D721Med (cell line): ENCODE results near the gene MBOAT1.
"Not testable (repeated sequence)": the region's sequence is repeated elsewhere in the genome, so short reads cannot be mapped to it uniquely, and the experiment has no call there.

ENCODE experiments used
- DNase-seq: peaks from one replicate; pipeline ENCODE4 v3.0.0; 2011; ENCODE audit warnings: low spot score; ENCODE audit not compliant: insufficient read length
- FAIRE-seq: peaks from 2 replicates; lab custom pipeline; 2011; peaks lifted over from hg19 to GRCh38; lab: Jason Lieb, UNC
- CTCF ChIP-seq: IDR thresholded peaks from 2 replicates; pipeline ENCODE4 v1.5.1; 2012; ENCODE audit warnings: mild to moderate bottlenecking, control low read depth; ENCODE audit not compliant: insufficient read depth; ENCODE audit errors: missing control alignments

Gene MBOAT1

GRCh38 chr6:20148433-20148832 lies 63.8 kb downstream of the MBOAT1 start:
- no peak for FAIRE-seq
- DNase-seq = no peak
- no peak for TF ChIP-seq CTCF

- no peak for DNase-seq
- no peak for FAIRE-seq
- TF ChIP-seq CTCF = no peak
Observed at GRCh38 chr6:20147469-20147868, 64.8 kb downstream of the MBOAT1 start.

GRCh38 chr6:20146831-20147230 lies 65.4 kb downstream of the MBOAT1 start:
- not testable (repeated sequence) for FAIRE-seq, DNase-seq

- no peak for FAIRE-seq
- no peak for DNase-seq
- no peak for TF ChIP-seq CTCF
Observed at GRCh38 chr6:20146291-20146690, 66.0 kb downstream of the MBOAT1 start.

GRCh38 chr6:20142866-20143265 lies 69.4 kb downstream of the MBOAT1 start:
- no peak for TF ChIP-seq CTCF
- DNase-seq (no peak), FAIRE-seq (no peak)

GRCh38 chr6:20141931-20142330 lies 70.3 kb downstream of the MBOAT1 start:
- no peak for TF ChIP-seq CTCF
- no peak for FAIRE-seq

GRCh38 chr6:20139127-20139963 lies 72.9 kb downstream of the MBOAT1 start:
- not testable (repeated sequence) for FAIRE-seq, DNase-seq

More at GRCh38 chr6:20141931-20142330, 70.3 kb downstream of the MBOAT1 start:
- DNase-seq = no peak

GRCh38 chr6:20137837-20138236 lies 74.4 kb downstream of the MBOAT1 start:
- no peak for FAIRE-seq
- no peak for DNase-seq
- TF ChIP-seq CTCF = no peak
